Activated CD8-positive, alpha-beta T cell treated with anti-CD3 and anti-CD28 coated beads for 36 hours (primary cell): ENCODE measurements around the gene CLN3. TPM values are rescaled to one million over a fixed set of nuclear protein-coding genes. Genes with fewer than 3 reads are reported as not detected.
"Not testable (repeated sequence)": the region's sequence is repeated elsewhere in the genome, so short reads cannot be mapped to it uniquely, and the experiment has no call there.

ENCODE experiments used
- ATAC-seq: fragments of 200-7000 bp; cut with Tn5 transposase; one replicate; pipeline ENCODE4 v1.10.0; 2021; ENCODE audit warnings: mild to moderate bottlenecking, moderate library complexity
- CTCF ChIA-PET: fragments of 350-600 bp; sonication (Branson Sonifier 250); formaldehyde crosslinking; loops from one replicate; lab custom pipeline; 2021; ENCODE audit warnings: antibody characterized with exemption; lab: Charles Lee
- POLR2A ChIA-PET: fragments of 350-600 bp; sonication (Branson Sonifier 250); formaldehyde crosslinking; loops from one replicate; lab custom pipeline; 2021; ENCODE audit warnings: antibody characterized with exemption; lab: Charles Lee
- DNase-seq: peaks from one replicate; pipeline ENCODE4 v3.0.0-alpha.2; 2020
- H3K27ac Mint-ChIP-seq: one replicate; pipeline ENCODE4 v1.8.0; 2021; ENCODE audit warnings: mild to moderate bottlenecking, mixed read lengths
- H3K27me3 Mint-ChIP-seq: one replicate; pipeline ENCODE4 v1.8.0; 2021; ENCODE audit warnings: mixed read lengths
- H3K36me3 Mint-ChIP-seq: one replicate; pipeline ENCODE4 v1.8.0; 2021; ENCODE audit warnings: low read depth, mixed read lengths
- H3K4me1 Mint-ChIP-seq: one replicate; pipeline ENCODE4 v1.8.0; 2021; ENCODE audit warnings: low read depth, mixed read lengths
- H3K4me3 Mint-ChIP-seq: one replicate; pipeline ENCODE4 v1.8.0; 2021; ENCODE audit warnings: mild to moderate bottlenecking, moderate library complexity, mixed read lengths
- H3K9me3 Mint-ChIP-seq: one replicate; pipeline ENCODE4 v1.8.0; 2021; ENCODE audit warnings: mixed read lengths
- intact Hi-C: fragments of 100-400 bp; cut with micrococcal nuclease; formaldehyde crosslinking; loops from one replicate; pipeline ENCODE4 v1.10.0; 2022
- total RNA-seq, 2 experiments: library from RNA; stranded (reverse); gene quantifications; one replicate each; pipeline ENCODE4 v1.2.3, GENCODE V29; 2021
- TF ChIP-seq, protein P1 (sequence below): fragments of 200-600 bp; IDR thresholded peaks from one replicate; pipeline ENCODE4 v1.8.0; 2022; ENCODE audit warnings: antibody characterized with exemption, mild to moderate bottlenecking

CLN3 gene
- total RNA-seq, 2 experiments from 2014 or later: 24.2 to 30.2 TPM

DNA sequence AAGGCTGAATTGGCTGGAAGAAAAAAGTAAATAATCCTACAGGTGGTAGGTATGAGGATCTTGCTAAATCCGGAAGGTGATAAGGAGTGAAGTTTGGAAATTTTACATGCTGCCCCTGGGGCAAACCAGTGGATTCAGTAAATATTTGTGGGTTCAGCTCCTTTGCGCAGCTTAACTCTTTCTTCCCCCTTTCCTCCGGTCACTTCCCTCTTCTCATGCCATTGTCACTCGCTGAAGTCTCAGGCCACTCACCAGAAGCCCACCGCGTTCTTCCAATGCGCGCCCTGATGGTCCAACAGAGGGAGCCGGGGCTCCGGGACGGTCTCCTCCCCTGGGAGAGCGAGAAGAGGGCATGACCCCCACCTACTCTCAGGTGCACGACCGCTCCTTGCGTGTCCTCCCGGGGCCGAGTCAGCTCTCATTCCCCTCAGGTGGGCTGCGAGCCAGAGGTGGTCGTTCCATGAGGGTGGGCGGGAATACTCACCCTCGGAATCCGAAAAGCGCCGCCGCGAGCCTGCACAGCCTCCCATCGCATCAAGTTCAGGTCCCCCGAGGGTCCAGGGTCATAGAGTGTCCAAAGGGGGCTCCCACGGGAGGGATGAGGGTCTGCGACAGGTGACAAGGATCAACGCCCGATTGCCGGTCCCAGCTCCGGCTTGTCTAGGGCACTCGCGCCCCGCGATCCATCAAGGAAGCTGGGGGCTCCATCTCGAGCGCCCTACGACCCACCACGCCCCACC lies 474 bp downstream of the CLN3 start:
- Mint-ChIP-seq H3K4me3 (peak overlapping the region; percentile 86), H3K27me3 (no peaks in the 10 kb centered on the region), H3K9me3 (no peaks in the 10 kb centered on the region), H3K4me1 (peaks cover 47% of the 10 kb centered on the region), H3K27ac (peak overlapping the region; percentile 100), H3K36me3 (peaks cover 21% of the 10 kb centered on the region)
- DNase-seq (peak; percentile 32), ATAC-seq (no peak)
- ChIA-PET POLR2A (interaction anchor here (1.0 to 1.8 kb wide), 4 partner anchors 12 to 280 kb away, joined by 5 to 6 read pairs (median 6); partner anchors contain the start of genes SGF29 and XPO6), CTCF (interaction anchor here (0.8 kb wide), 1 partner anchor 58 kb away, joined by 4 read pairs; no protein-coding TSS in a partner anchor)
- intact Hi-C loops: loop anchor here (5.0 kb wide), 1 partner anchor 331 kb away; the partner anchor contains the start of gene ATXN2L
- TF ChIP-seq, protein P1, sequence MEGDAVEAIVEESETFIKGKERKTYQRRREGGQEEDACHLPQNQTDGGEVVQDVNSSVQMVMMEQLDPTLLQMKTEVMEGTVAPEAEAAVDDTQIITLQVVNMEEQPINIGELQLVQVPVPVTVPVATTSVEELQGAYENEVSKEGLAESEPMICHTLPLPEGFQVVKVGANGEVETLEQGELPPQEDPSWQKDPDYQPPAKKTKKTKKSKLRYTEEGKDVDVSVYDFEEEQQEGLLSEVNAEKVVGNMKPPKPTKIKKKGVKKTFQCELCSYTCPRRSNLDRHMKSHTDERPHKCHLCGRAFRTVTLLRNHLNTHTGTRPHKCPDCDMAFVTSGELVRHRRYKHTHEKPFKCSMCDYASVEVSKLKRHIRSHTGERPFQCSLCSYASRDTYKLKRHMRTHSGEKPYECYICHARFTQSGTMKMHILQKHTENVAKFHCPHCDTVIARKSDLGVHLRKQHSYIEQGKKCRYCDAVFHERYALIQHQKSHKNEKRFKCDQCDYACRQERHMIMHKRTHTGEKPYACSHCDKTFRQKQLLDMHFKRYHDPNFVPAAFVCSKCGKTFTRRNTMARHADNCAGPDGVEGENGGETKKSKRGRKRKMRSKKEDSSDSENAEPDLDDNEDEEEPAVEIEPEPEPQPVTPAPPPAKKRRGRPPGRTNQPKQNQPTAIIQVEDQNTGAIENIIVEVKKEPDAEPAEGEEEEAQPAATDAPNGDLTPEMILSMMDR: no peak

DNA sequence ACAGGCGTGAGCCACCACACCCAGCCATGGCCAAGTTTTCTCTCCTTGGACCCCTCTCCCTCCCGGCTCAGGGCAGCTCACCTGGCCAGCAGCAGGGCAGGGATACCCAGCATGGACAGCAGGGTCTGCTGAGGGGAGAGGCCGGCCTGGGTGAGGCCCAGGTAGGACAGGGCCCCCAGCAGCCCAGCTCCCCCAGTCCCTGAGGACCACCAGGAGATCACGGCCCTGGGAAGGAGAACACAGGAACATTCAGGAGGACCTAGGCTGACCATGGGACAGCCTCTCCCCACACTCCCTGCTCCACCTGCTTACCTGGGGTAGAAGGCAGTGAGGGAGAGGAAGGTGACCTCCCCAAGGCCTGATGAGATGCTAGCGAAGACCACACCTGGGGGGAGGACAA lies 5.6 kb downstream of the CLN3 start:
- no peak overlapping the region for H3K4me3 Mint-ChIP-seq
- H3K4me1 Mint-ChIP-seq: peaks cover 14% of the 10 kb centered on the region
- TF ChIP-seq, protein P1: no peak
- DNase-seq (no peak), ATAC-seq (no peak)
- ChIA-PET POLR2A (no interaction called here), CTCF (no interaction called here)
- H3K27ac Mint-ChIP-seq: no peak overlapping the region
- H3K27me3 Mint-ChIP-seq: no peaks in the 10 kb centered on the region
- H3K36me3 Mint-ChIP-seq: peaks cover 25% of the 10 kb centered on the region
- intact Hi-C loops: no loop called here
- H3K9me3 Mint-ChIP-seq: no peaks in the 10 kb centered on the region

DNA sequence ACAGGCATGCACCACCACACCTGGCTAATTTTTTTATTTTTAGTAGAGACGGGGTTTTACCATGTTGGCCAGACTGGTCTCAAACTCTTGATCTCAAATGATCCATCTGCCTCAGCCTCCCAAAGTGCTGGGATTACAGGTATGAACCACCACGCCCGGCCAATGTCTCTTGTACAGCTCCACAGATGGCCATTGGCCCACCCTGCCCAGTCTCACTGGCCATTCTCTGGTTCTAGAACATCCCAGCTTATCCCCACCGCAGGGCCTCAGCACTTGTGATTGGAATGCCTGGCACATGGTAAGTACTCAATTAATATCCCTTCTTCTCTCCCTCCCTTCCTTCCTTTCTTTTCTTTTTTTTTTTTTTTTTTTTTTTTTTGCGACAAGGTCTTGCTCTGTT lies 8.5 kb downstream of the CLN3 start:
- CTCF ChIA-PET, H3K27me3 Mint-ChIP-seq, DNase-seq, ATAC-seq, POLR2A ChIA-PET, H3K4me3 Mint-ChIP-seq, H3K27ac Mint-ChIP-seq, H3K4me1 Mint-ChIP-seq, H3K9me3 Mint-ChIP-seq, intact Hi-C loops: not testable (repeated sequence)
- H3K36me3 Mint-ChIP-seq: peaks cover 21% of the 10 kb centered on the region

DNA sequence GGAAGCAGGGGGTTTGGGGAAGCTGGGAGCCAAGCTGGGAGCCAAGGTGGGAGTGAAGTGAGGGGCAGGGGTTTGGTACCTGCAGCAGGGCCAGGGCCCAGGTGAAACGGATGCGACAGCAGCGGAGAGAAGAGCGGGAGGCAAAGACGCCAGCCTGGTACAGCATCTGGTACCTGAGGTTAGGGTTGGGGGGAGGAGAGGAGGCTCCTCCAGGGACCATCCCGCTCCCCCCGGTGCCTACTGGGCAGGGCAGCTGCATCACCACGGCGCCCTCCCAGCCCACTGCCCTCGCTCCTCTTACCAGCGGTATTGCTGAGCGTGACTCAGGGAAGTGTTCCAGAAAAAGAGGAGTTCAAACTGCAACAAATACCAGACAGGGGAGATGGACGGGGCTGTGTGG lies 9.8 kb downstream of the CLN3 start:
- TF ChIP-seq, protein P1: no peak
- Mint-ChIP-seq H3K27ac (no peak overlapping the region), H3K9me3 (no peaks in the 10 kb centered on the region), H3K27me3 (no peaks in the 10 kb centered on the region), H3K4me1 (peaks cover under 1% of the 10 kb centered on the region), H3K4me3 (no peak overlapping the region), H3K36me3 (peaks cover 20% of the 10 kb centered on the region)
- CTCF ChIA-PET: no interaction called here
- no peak for DNase-seq
- ATAC-seq: no peak
- intact Hi-C loops: no loop called here
- POLR2A ChIA-PET: no interaction called here

DNA sequence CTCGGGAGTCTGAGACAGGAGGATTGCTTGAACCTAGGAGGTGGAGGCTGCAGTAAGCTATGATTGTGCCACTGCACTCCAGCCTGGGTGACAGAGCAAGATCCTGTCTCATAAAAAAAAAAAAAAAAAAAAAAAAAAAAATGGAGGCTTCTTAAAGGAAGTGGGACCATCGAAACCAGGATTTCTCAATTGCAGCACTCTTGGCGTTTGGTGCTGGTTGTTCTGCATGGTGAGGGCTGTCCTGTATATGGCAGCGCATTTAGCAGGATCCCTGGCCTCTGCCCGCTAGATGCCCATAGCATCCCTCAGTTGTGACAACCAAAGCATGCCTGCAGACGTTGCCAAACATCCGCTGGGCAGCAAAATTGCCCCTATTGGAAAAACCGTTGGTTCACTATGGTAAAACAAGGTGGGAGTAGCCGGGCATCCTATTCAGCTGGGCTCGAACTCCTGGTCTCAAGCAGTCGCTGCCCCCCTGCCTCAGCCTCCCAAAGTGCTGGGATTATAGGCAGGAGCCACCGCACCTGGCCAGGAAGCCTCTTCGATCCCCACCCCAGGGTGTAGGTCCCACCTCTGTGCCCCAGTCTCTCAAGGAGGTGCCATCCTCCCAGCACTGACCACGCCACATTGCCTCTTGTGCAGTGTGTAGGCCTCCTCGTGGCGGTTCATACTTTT lies 13.2 kb downstream of the CLN3 start:
- Mint-ChIP-seq H3K9me3 (no peaks in the 10 kb centered on the region), H3K27ac (no peak overlapping the region), H3K27me3 (no peaks in the 10 kb centered on the region), H3K4me3 (no peak overlapping the region), H3K36me3 (peaks cover 17% of the 10 kb centered on the region), H3K4me1 (peaks cover 6% of the 10 kb centered on the region)
- TF ChIP-seq, protein P1: no peak
- ATAC-seq (no peak), DNase-seq (no peak)
- CTCF ChIA-PET: no interaction called here
- POLR2A ChIA-PET: interaction anchor here (1.5 kb wide), 1 partner anchor 12 kb away, joined by 5 read pairs; no protein-coding TSS in a partner anchor
- intact Hi-C loops: no loop called here
